ENCODE measurements around the gene PRDM15.

The PRDM15 gene

GRCh38 chr21:41879190-41879998, at the start of gene PRDM15:
TSS of gene PRDM15 (minus strand) at chr21:41879344. CDS start at chr21:41860363, 18,981 bp downstream.
- peak; percentile 77 for DNase-seq (ENCODE audit: low read depth)

- no peak for DNase-seq (ENCODE audit: low read depth)
These were observed 49.6 kb upstream of the PRDM15 start for GRCh38 chr21:41928621-41929220.

- no peak for DNase-seq (ENCODE audit: low read depth)
These were observed 48.7 kb upstream of the PRDM15 start for GRCh38 chr21:41927727-41928409.

GRCh38 chr21:41926807-41927171, 47.6 kb upstream of the PRDM15 start:
- no peak for DNase-seq (ENCODE audit: low read depth)

GRCh38 chr21:41926117-41926806, 47.1 kb upstream of the PRDM15 start:
- peak; percentile 13 for DNase-seq (ENCODE audit: low read depth)

- DNase-seq (ENCODE audit: low read depth) = no peak
These were observed 46.6 kb upstream of the PRDM15 start for GRCh38 chr21:41925767-41926116.

- DNase-seq (ENCODE audit: low read depth) = no peak
These were observed 45.2 kb upstream of the PRDM15 start for GRCh38 chr21:41924368-41924754.

GRCh38 chr21:41923631-41924367, 44.7 kb upstream of the PRDM15 start:
- DNase-seq (ENCODE audit: low read depth) = no peak

- DNase-seq (ENCODE audit: low read depth) = no peak
These were observed 44.0 kb upstream of the PRDM15 start for GRCh38 chr21:41923186-41923585.

GRCh38 chr21:41921021-41921420, 41.9 kb upstream of the PRDM15 start:
- DNase-seq (ENCODE audit: low read depth) = no peak

- DNase-seq (ENCODE audit: low read depth) = no peak
These were observed 41.3 kb upstream of the PRDM15 start for GRCh38 chr21:41920476-41920875.

GRCh38 chr21:41919666-41920398, 40.7 kb upstream of the PRDM15 start:
- DNase-seq (ENCODE audit: low read depth) = no peak

- DNase-seq (ENCODE audit: low read depth) = no peak
These were observed 39.6 kb upstream of the PRDM15 start for GRCh38 chr21:41918561-41919358.

- DNase-seq (ENCODE audit: low read depth) = no peak
These were observed 38.4 kb upstream of the PRDM15 start for GRCh38 chr21:41917531-41917930.

GRCh38 chr21:41916888-41917433, 37.8 kb upstream of the PRDM15 start:
- no peak for DNase-seq (ENCODE audit: low read depth)

GRCh38 chr21:41914965-41915364, 35.8 kb upstream of the PRDM15 start:
- DNase-seq (ENCODE audit: low read depth) = no peak

GRCh38 chr21:41914358-41914757, 35.2 kb upstream of the PRDM15 start:
- no peak for DNase-seq (ENCODE audit: low read depth)

GRCh38 chr21:41913230-41913629, 34.1 kb upstream of the PRDM15 start:
- DNase-seq (ENCODE audit: low read depth) = no peak

GRCh38 chr21:41908829-41909228, 29.7 kb upstream of the PRDM15 start:
- DNase-seq (ENCODE audit: low read depth) = no peak
